NK-92 treated with Interleukin-12 subunit alpha and Interleukin-12 subunit beta, amount 100 ng/mL, for 24 hours (cell line): Measurements from ENCODE around the gene SCAMP5.
A peak's percentile ranks its signal among the peaks of the same experiment; 100 is the strongest.

Source experiments
- DNase-seq: peaks from one replicate; lab custom pipeline; 2025; lab: John Stamatoyannopoulos, UW

Gene SCAMP5

GRCh38 chr15:74995182-74995778 is at the start of gene SCAMP5:
SCAMP5 (plus strand) TSS chr15:74995563; CDS start chr15:75011840, 16,277 bp downstream.
- no peak for DNase-seq

- peak; percentile 36 for DNase-seq
These were observed 45.1 kb upstream of the SCAMP5 start for GRCh38 chr15:74950078-74950908.

- no peak for DNase-seq
These were observed 44.4 kb upstream of the SCAMP5 start for GRCh38 chr15:74951006-74951405.

- DNase-seq, result no peak
These were observed 40.8 kb upstream of the SCAMP5 start for GRCh38 chr15:74954515-74954914.

- no peak for DNase-seq
These were observed 40.3 kb upstream of the SCAMP5 start for GRCh38 chr15:74955017-74955416.

- no peak for DNase-seq
These were observed 39.3 kb upstream of the SCAMP5 start for GRCh38 chr15:74955796-74956647.

GRCh38 chr15:74956648-74957475 is 38.5 kb upstream of the SCAMP5 start, which contains the start of gene RPP25:
RPP25 (minus strand) TSS chr15:74956772; CDS start chr15:74956583, 189 bp downstream.
- DNase-seq, result no peak

GRCh38 chr15:74957476-74958035 is 37.8 kb upstream of the SCAMP5 start:
- DNase-seq, result no peak

- DNase-seq, result no peak
These were observed 36.9 kb upstream of the SCAMP5 start for GRCh38 chr15:74958320-74958907.

- no peak for DNase-seq
These were observed 36.3 kb upstream of the SCAMP5 start for GRCh38 chr15:74958908-74959585.

GRCh38 chr15:74959586-74959939 is 35.8 kb upstream of the SCAMP5 start:
- DNase-seq, result no peak

GRCh38 chr15:74960286-74960685 is 35.1 kb upstream of the SCAMP5 start:
- DNase-seq, result no peak

GRCh38 chr15:74960995-74961588 is 34.3 kb upstream of the SCAMP5 start:
- DNase-seq, result no peak

GRCh38 chr15:74961616-74962015 is 33.7 kb upstream of the SCAMP5 start:
- DNase-seq, result no peak

GRCh38 chr15:74962219-74962618 is 33.1 kb upstream of the SCAMP5 start:
- no peak for DNase-seq

- no peak for DNase-seq
These were observed 32.7 kb upstream of the SCAMP5 start for GRCh38 chr15:74962671-74963070.

GRCh38 chr15:74963213-74963612 is 32.1 kb upstream of the SCAMP5 start:
- no peak for DNase-seq

GRCh38 chr15:74964794-74965193 is 30.6 kb upstream of the SCAMP5 start:
- no peak for DNase-seq

- no peak for DNase-seq
These were observed 27.7 kb upstream of the SCAMP5 start for GRCh38 chr15:74967670-74968069.

GRCh38 chr15:74976159-74976558 is 19.2 kb upstream of the SCAMP5 start:
- no peak for DNase-seq
